GM12864 (cell line): ENCODE data around the gene PARVB.

ENCODE experiments used
- DNase-seq: peaks from one replicate; pipeline ENCODE4 v3.0.0-alpha.2; 2011; ENCODE audit warnings: low read depth
- H3K4me3 ChIP-seq: 2 replicates; pipeline ENCODE4 v1.5.1; 2011; ENCODE audit warnings: mild to moderate bottlenecking, low read depth, low read length, control low read depth
- CTCF ChIP-seq: IDR thresholded peaks from 2 replicates; pipeline ENCODE4 v1.5.1; 2011; ENCODE audit warnings: low read depth, mild to moderate bottlenecking, moderate library complexity, low read length, control low read depth, inconsistent platforms; ENCODE audit errors: missing control alignments

Gene PARVB

GRCh38 chr22:44210722-44211121 is 186.6 kb downstream of the PARVB start:
- H3K4me3 ChIP-seq, result no peak overlapping the region
- TF ChIP-seq CTCF, result no peak
- DNase-seq, result no peak

- DNase-seq, result no peak
- TF ChIP-seq CTCF, result no peak
- no peak overlapping the region for H3K4me3 ChIP-seq
Observed at GRCh38 chr22:44211256-44211945, 187.3 kb downstream of the PARVB start.

- no peak for TF ChIP-seq CTCF
- H3K4me3 ChIP-seq, result no peak overlapping the region
- no peak for DNase-seq
Observed at GRCh38 chr22:44211946-44212930, 188.1 kb downstream of the PARVB start.

- DNase-seq, result no peak
- TF ChIP-seq CTCF, result no peak
- no peak overlapping the region for H3K4me3 ChIP-seq
Observed at GRCh38 chr22:44212936-44213335, 188.8 kb downstream of the PARVB start.

- no peak for DNase-seq
- no peak for TF ChIP-seq CTCF
Observed at GRCh38 chr22:44213489-44214043, 189.5 kb downstream of the PARVB start.

GRCh38 chr22:44214187-44214586 is 190.1 kb downstream of the PARVB start:
- DNase-seq, result no peak
- H3K4me3 ChIP-seq, result no peak overlapping the region
- TF ChIP-seq CTCF, result no peak

More at GRCh38 chr22:44213489-44214043, 189.5 kb downstream of the PARVB start:
- H3K4me3 ChIP-seq, result no peak overlapping the region
